GM11168 (cell line): ENCODE results near the gene P2RY1.
"Not testable (repeated sequence)": the region's sequence is repeated elsewhere in the genome, so short reads cannot be mapped to it uniquely, and the experiment has no call there.

ENCODE experiments used
- in situ Hi-C: fragments of 300-500 bp; cut with MboI; formaldehyde crosslinking; loops from one replicate; pipeline ENCODE4 v1.12.0; 2022; ENCODE audit warnings: low sequenced_read_pairs; ENCODE audit not compliant: unreplicated experiment

The P2RY1 gene

DNA sequence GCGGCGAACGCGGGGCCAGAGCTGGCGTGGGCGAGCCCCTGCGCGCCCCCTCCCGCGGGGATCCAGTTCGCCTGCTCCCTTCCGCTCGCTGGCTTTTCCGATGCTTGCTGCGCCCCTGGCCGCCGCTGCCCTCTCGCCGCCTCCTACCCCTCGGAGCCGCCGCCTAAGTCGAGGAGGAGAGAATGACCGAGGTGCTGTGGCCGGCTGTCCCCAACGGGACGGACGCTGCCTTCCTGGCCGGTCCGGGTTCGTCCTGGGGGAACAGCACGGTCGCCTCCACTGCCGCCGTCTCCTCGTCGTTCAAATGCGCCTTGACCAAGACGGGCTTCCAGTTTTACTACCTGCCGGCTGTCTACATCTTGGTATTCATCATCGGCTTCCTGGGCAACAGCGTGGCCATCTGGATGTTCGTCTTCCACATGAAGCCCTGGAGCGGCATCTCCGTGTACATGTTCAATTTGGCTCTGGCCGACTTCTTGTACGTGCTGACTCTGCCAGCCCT, 721 bp downstream of the P2RY1 start:
- in situ Hi-C loops: no loop called here

DNA sequence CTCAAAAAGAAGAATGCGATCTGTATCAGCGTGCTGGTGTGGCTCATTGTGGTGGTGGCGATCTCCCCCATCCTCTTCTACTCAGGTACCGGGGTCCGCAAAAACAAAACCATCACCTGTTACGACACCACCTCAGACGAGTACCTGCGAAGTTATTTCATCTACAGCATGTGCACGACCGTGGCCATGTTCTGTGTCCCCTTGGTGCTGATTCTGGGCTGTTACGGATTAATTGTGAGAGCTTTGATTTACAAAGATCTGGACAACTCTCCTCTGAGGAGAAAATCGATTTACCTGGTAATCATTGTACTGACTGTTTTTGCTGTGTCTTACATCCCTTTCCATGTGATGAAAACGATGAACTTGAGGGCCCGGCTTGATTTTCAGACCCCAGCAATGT, 1.3 kb downstream of the P2RY1 start:
- in situ Hi-C loops: no loop called here

DNA sequence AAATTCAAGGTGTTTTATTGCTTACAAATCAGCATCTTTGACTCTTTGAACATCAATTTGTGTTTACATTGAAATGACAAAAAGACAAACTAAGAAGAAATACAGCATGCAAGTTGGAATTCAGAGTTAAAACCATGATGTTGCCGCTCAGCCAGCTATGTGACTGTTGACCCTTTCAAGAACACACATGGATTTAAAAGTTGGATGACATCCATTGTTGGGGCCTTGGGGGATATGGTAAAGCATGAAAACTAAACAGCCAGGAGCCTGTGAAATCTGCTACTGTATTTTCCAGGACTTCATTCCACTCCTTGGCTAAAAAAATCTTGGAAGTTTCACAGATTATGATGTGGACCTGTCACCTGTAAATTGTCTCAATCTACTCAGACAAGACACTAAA, 4.6 kb downstream of the P2RY1 start:
- in situ Hi-C loops: no loop called here

- in situ Hi-C loops: no loop called here
Observed at GRCh38 chr3:152841131-152841530, 6.2 kb downstream of the P2RY1 start.

- in situ Hi-C loops: no loop called here
Observed at GRCh38 chr3:152842413-152842812, 7.5 kb downstream of the P2RY1 start.

DNA sequence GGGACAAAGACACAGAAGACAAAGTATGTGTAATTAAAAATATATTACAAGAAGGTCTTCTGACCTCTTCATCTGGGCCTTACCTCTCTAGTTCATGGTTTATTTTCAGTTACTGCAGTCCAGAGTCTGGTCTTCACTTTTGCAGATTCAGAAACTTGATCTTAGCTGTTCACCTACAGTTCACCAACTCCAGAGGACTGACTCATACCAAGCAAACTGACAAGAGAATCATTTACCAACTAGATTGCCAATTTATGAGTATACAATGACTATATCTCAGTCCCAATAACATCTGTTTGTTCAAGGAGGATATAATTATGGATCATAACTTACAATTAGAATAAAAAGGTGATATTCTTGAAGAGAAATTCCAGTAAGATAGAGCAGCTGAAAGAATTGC, 9.0 kb downstream of the P2RY1 start:
- in situ Hi-C loops: no loop called here

DNA sequence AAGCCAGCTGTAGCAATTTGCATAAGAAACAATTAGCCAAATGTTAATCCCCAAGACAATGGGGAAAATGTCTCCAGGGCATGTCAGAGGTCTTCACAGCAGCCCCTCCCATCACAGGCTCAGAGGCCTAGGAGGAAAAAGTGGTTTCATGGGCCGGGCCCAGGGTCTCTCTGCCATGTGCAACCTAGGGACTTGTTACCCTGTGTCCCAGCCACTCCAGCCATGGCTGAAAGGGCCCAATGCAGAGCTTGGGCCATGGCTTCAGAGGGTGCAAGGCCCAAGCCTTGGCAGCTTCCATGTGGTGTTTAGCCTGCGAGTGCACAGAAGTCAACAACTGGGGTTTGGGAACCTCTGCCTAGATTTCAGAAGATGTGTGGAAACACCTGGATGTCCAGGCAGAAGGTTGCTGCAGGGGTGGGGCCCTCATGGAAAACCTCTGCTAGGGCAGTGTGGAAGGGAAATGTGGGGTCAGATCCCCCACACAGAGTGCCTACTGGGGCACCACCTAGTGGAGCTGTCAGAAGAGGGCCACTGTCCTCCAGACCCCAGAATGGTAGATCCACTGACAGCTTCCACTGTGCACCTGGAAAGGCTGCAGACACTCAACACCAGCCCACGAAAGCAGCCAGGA, 11.8 kb downstream of the P2RY1 start:
- in situ Hi-C loops: not testable (repeated sequence)

DNA sequence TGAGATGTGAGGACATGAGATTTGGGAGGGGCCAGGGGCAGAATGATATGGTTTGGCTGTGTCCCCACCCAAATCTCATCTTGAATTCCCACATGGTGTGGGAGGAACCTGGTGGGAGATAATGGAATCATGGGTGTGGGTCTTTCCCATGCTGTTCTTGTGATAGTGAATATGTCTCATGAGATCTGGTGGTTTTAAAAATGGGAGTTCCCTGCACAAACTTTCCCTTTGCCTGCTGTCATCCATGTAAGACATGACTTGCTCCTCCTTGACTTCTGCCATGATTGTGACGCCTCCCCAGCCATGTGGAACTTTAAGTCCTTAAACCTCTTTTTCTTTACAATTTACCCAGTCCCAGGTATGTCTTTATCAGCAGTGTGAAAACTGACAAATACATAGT, 12.7 kb downstream of the P2RY1 start:
- in situ Hi-C loops: not testable (repeated sequence)

GRCh38 chr3:152849996-152850578, 15.2 kb downstream of the P2RY1 start:
- in situ Hi-C loops: no loop called here

DNA sequence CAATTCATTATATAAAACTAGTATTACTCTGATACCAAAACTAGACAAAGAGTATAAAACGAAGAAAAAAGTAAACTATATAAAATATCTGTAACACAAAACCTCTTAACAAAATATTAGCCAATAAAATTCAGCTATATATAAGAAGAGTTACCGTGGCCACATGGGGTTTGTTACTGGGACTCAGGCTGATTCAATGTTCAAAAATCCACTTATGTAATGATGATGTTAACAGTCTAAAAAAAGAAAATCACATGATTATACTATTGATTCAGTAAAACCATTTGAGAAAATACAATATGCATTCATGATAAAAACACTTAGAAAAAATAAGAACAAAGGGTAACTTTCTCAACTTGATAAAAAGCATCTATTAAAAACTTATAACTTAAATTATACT, 18.3 kb downstream of the P2RY1 start:
- in situ Hi-C loops: no loop called here

DNA sequence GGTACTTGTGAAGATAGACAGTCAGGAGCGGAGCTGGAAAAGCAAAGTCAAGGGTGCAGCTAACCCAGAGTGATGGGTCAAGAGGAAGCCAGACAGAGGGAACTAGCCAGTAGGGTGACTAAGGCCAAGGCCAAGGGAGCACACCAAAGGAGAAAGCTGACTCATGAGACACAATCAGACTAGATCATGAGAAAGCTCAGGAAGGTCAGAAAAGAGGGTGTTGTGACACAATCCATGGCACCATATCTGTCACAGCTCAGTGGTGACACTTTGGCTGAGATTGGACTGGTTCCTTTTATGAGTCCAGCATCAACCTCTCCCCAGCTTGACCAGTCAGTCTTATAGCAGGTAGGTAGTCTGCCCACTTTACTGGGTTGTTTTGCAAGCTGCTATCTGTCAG, 22.2 kb downstream of the P2RY1 start:
- in situ Hi-C loops: no loop called here

DNA sequence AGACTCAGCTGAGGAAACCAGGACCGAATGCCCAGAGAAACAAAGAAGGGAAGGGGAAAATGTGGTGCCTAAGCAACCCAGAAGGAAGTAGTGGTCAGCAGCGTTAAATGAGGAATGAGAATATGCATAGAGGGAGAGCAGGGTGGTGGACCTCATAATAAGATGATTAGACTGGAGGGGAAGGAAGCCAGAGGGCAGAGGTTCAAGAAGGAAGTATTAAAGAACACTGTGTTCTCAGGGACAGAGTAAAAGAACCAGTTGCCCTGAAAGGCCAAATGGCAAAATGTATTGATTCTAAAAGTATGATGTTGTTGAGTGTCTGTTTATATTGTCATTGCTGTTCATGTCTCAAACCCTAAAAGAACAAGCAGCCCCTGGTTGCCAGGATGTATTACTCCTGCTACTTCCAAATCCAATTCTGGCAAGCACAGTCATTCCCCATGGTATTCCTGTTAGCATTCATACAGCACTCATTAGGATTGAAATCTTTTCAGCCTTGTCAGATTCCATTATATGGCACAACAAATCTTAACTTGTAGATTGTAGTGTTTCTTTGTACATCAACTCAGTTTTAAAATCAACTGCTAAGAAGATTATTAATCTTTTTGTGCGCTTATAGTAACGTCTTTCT, 23.4 kb downstream of the P2RY1 start:
- in situ Hi-C loops: no loop called here

DNA sequence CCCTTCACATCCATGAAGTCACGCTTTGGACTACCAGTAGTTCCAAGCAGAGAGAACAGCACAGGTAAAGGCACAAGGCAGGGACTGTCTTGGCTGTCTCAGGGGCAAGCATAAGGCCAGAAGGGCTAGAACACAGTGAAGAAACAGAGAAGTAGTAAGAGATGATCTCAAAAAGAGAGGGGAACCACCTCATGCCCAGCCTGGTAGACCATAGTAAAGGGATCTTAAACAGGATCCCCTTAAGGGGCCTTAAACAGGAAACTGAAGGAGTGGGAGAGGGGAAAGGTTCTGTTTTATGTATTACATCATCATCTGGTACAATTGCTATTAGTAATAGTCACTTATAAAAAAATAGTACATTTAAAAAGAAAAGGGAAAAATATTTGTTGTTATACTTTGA, 25.8 kb downstream of the P2RY1 start:
- in situ Hi-C loops: no loop called here

DNA sequence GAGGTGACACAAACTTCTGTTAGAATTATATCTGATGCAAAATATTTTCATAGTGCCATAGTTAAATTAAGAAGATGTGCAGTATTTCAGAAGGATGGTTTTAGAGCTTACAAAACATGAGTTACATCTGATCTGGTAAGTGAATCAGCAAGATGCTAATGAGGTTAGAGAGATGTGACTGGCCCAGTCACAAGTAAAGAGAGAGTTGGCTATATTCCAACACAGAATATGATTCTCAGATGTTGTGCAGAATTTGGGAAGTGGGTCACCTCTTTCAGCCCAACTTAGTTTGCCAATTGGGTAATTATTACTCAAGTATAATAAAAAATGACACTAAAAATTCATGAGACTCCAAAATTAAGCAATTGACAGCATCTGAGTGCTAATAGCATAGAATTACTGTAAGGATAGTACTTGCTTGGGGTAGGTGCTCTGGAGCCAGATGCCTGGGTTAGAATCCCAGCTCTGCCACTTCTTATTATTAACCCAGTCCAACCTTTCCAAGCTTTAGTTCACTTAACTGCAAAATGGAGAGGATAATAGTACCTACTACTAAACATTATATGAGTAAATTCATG, 30.8 kb downstream of the P2RY1 start:
- in situ Hi-C loops: no loop called here

- in situ Hi-C loops: no loop called here
Observed at GRCh38 chr3:152870027-152870426, 35.1 kb downstream of the P2RY1 start.

- in situ Hi-C loops: not testable (repeated sequence)
Observed at GRCh38 chr3:152873314-152873713, 38.4 kb downstream of the P2RY1 start.

DNA sequence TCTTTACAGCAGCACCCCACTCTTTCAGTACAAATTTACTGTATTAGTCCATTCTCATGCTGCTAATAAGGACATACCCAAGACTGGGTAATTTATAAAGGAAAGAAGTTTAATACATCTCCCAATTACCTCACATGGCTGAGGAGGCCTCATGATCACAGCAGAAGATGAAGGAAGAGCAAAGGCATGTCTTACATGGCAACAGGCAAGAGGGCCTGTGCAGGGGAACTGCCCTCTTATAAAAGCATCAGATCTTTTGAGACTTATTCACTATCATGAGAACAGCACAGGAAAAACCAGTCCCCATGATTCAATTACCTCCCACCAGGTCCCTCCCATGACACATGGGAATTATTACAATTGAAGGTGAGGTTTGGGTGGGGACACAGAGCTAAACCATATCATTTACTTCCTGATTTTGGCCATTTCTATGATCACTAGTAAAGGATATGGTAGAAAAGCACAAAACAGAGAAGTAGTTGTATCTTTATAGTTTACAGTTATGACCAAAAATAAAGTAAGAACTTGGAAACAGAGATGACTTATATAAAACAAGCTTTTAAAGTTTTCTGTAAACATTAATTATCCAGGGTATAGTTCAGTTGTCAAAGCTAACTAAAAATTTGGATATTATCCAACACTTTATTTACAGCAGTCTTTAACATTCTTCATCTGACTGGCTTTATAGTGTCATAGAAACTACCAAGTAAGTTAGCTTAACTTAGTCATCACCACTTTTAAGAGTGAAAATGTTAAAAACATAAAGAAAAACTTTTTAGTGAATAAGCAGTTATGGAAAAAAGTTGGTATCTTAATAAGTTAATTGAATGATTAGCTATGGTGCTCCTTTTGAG, 40.2 kb downstream of the P2RY1 start:
- in situ Hi-C loops: no loop called here

- in situ Hi-C loops: no loop called here
Observed at GRCh38 chr3:152879130-152879789, 44.3 kb downstream of the P2RY1 start.

DNA sequence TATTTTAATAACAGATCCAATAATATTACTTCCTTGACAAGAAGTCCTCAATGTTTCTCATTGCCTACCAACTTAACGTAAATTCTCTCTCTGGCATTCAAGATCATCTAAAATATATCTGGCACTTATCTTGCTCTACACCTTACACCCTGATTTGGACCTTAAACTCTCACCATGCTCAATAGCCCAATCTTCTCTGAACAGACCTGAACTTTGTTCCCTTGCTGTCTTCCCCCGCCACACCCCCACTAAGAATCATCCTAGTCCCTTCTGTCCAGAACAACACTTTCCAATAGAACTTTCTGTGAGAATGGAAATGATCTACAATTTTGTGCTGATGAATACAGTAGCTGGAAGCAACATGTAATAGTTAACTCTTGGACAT, 44.9 kb downstream of the P2RY1 start:
- in situ Hi-C loops: no loop called here

DNA sequence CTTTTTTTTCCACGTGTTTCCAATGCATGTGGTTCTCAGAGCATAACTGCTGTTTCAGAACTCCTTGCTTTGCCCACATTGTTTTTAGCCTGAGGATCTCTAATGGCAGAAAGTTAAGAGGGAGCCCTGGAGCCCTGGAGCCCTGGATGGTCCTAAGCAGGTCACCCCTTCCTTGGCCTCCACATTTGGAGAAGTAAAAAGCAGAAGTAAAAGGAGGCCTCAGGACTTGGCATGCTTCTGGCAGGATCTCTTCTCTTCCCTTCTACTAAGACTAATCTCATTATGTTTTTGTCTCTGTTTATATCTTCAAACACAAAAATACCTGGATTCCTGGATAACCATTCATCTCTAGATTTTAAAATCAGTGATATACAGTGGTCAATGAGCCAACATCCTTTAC, 50.1 kb downstream of the P2RY1 start:
- in situ Hi-C loops: no loop called here
